ENCODE measurements around the gene CRYGA.

DNA sequence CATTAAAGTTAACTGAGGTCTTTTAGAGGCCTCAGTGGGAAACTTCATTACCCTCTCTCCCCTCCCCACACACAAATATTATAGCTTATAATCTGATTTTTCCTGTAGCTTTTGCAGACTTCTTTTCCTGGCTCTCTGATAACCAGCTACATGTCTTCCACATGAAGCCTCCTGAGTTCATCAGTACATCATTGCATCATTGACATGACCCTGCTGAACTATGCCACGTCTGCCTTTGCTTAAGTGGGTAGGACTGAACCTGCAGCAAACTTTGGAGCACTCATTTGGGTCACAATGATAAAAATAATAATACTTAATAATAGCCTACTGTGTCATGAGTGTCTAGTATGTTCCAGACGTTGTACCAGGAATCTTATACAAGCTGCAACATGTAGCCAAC, 7.0 kb downstream of the CRYGA start:
- TF ChIP-seq, protein P1, sequence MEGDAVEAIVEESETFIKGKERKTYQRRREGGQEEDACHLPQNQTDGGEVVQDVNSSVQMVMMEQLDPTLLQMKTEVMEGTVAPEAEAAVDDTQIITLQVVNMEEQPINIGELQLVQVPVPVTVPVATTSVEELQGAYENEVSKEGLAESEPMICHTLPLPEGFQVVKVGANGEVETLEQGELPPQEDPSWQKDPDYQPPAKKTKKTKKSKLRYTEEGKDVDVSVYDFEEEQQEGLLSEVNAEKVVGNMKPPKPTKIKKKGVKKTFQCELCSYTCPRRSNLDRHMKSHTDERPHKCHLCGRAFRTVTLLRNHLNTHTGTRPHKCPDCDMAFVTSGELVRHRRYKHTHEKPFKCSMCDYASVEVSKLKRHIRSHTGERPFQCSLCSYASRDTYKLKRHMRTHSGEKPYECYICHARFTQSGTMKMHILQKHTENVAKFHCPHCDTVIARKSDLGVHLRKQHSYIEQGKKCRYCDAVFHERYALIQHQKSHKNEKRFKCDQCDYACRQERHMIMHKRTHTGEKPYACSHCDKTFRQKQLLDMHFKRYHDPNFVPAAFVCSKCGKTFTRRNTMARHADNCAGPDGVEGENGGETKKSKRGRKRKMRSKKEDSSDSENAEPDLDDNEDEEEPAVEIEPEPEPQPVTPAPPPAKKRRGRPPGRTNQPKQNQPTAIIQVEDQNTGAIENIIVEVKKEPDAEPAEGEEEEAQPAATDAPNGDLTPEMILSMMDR (IDR thresholded peaks at IDR 0.05; ENCODE audit: low read depth, low read length, poor library complexity, severe bottlenecking) = no peak
- TF ChIP-seq EZH2phosphoT487 (IDR thresholded peaks at IDR 0.05; ENCODE audit: borderline replicate concordance, low read length) = no peak
